HUDEP-2 (cell line): Measurements from ENCODE around the gene EIF5B.

Experiments used
- DNase-seq, 76 experiments: peaks; one replicate each; lab custom pipeline; 2025; ENCODE audit not compliant: unreplicated experiment in 76 of 76; lab: John Stamatoyannopoulos, UW

The EIF5B gene

GRCh38 chr2:99404797-99405669, 67.8 kb downstream of the EIF5B start:
- no peak for DNase-seq

GRCh38 chr2:99406137-99406536, 68.9 kb downstream of the EIF5B start:
- no peak for DNase-seq

- DNase-seq = no peak
These were observed 73.1 kb downstream of the EIF5B start for GRCh38 chr2:99410276-99410675.

GRCh38 chr2:99414566-99414965, 77.4 kb downstream of the EIF5B start:
- DNase-seq = no peak

GRCh38 chr2:99417396-99417795, 80.2 kb downstream of the EIF5B start:
- DNase-seq = no peak

GRCh38 chr2:99420031-99420430, 82.8 kb downstream of the EIF5B start:
- no peak for DNase-seq

- no peak for DNase-seq
These were observed 83.6 kb downstream of the EIF5B start for GRCh38 chr2:99420751-99421299.

GRCh38 chr2:99421469-99421868, 84.3 kb downstream of the EIF5B start:
- no peak for DNase-seq

GRCh38 chr2:99422599-99422998, 85.4 kb downstream of the EIF5B start:
- DNase-seq = no peak

- DNase-seq = no peak
These were observed 87.2 kb downstream of the EIF5B start for GRCh38 chr2:99424371-99424770.

GRCh38 chr2:99425022-99425421, 87.8 kb downstream of the EIF5B start:
- peak in 27 of 76 experiments; percentile 1 to 44 (median 13) for DNase-seq

GRCh38 chr2:99430614-99431291, 93.6 kb downstream of the EIF5B start:
- no peak for DNase-seq

- no peak for DNase-seq
These were observed 94.5 kb downstream of the EIF5B start for GRCh38 chr2:99431587-99432275.

- no peak for DNase-seq
These were observed 96.2 kb downstream of the EIF5B start for GRCh38 chr2:99433340-99433739.

- no peak for DNase-seq
These were observed 99.7 kb downstream of the EIF5B start for GRCh38 chr2:99436874-99437273.

- no peak for DNase-seq
These were observed 102.8 kb downstream of the EIF5B start for GRCh38 chr2:99439971-99440505.

- DNase-seq = peak in 28 of 76 experiments; percentile 0 to 57 (median 20)
These were observed 105.6 kb downstream of the EIF5B start for GRCh38 chr2:99442837-99443236.

- no peak for DNase-seq
These were observed 107.0 kb downstream of the EIF5B start for GRCh38 chr2:99444222-99444621.

- no peak for DNase-seq
These were observed 107.9 kb downstream of the EIF5B start for GRCh38 chr2:99445065-99445464.

GRCh38 chr2:99448556-99448955, 111.4 kb downstream of the EIF5B start:
- DNase-seq = no peak

GRCh38 chr2:99450199-99450598, 113.0 kb downstream of the EIF5B start:
- DNase-seq = no peak
